Sciatic nerve (tissue), 2 donors: ENCODE data around the gene PLEKHG5. TPM values are rescaled to one million over a fixed set of nuclear protein-coding genes. Genes with fewer than 3 reads are reported as not detected.

ENCODE experiments used
- ATAC-seq: fragments of 200-7000 bp; cut with Tn5 transposase; one replicate; pipeline ENCODE4 v1.9.1; 2020; ENCODE audit warnings: mild to moderate bottlenecking, moderate library complexity
- DNase-seq: peaks from one replicate; pipeline ENCODE4 v3.0.0-alpha.2; 2020; ENCODE audit warnings: low spot score
- intact Hi-C: fragments of 100-400 bp; cut with DNase I; formaldehyde crosslinking; loops from one replicate; pipeline ENCODE4 v1.14.2; 2022
- microRNA-seq: library from miRNA; unstranded; fragments of <30 nt; microRNA quantifications from one replicate; pipeline ENCODE4 v1.2.0, GENCODE V29; 2020
- total RNA-seq: library from RNA; stranded (reverse); fragmentation: NEBNext Ultra II Directional; extraction: Animal tissue kit (Norgen Biotek cat#: 25700); gene quantifications from one replicate; pipeline ENCODE4 v1.2.1, GENCODE V29; 2021
- donor health status: DM: no; HTN: no; CAD: no.
- donor health status: DM: no; HTN: no; CAD: no.

PLEKHG5 gene
- total RNA-seq, 1 donor from 2014 or later = 77.7 TPM

DNA sequence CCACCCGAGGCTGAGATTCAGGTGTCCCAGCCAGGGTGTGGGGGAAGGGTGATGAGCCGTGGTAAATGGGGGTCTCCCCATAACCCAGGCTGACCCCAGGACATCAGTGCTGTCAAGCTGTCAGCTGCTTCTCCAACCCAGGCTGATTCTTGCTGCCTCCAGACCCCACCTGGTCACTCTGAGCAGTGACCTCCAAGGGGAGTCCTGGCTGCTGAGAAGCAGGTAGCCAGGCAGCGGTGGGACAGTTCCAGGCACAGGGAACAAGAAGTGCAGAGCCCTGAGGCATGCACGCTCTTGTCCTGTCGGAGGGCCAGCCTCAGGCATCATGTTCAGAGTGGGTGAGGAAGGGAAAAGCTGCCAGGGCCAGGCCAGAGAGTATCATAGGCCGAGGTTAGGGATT is 65.8 kb downstream of the PLEKHG5 start:
- ATAC-seq = no peak
- intact Hi-C loops = no loop called here

GRCh38 chr1:6424619-6425593 is 66.6 kb downstream of the PLEKHG5 start, which contains the start of gene ESPN:
Gene ESPN, plus strand, starts transcription at chr1:6424776. Its CDS starts 180 bp downstream, at chr1:6424956.
- intact Hi-C loops = no loop called here
- DNase-seq (no peak), ATAC-seq (no peak)

More for the DNA sequence above, 65.8 kb downstream of the PLEKHG5 start:
- DNase-seq = no peak

- intact Hi-C loops = no loop called here
- DNase-seq (no peak), ATAC-seq (no peak)
Measured at GRCh38 chr1:6424000-6424565, 67.4 kb downstream of the PLEKHG5 start.

GRCh38 chr1:6423321-6423999 is 68.0 kb downstream of the PLEKHG5 start:
- DNase-seq (no peak), ATAC-seq (no peak)
- intact Hi-C loops = no loop called here

DNA sequence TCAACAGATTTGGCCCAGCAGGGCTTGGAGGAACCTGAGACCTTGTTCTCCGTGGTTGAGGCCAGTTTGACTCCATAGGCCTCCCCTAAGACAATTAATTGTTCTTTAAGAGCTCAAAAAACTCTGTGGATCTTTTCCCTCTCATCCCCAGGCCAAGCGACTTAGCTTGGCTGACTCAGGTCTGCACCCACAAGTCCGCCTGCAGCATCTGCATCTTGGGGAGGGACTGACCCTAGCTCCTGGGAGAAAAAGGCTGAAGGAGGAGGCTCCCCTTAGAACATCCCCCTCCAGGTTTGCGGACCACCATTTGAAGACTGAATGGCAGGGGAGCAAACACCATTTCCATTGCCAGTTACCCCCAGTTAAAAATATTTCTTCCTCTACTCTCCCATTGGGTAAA is 70.2 kb downstream of the PLEKHG5 start:
- DNase-seq (no peak), ATAC-seq (no peak)
- intact Hi-C loops = no loop called here

DNA sequence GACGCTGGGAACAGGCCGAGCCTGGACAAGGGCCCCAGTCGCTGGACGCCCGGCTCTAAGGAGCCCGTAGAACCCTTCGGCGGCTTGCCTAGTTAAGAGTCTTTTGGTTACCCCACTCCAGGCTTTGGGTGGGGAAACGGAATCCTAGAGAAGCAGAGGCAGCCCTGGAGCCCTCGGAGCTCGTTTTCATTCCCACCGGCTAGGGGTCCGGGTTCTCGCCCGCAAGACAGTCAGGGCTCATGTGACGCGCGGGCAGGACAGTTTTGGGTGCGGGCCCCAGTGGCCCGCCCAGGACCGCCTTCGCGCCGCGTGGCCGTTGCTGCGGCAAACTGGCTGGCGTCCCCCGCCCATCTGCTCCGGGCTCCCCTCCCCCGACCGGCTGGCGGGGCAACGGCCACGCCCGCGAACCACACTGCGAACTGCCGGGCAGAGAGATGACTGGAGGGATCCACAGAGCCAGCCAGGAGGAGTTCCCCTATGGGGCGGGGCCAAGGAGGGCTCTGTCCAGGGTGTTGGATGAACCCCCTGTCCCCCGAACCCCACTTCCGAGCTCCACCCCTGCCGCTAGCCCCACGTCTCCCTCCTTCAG is 70.9 kb downstream of the PLEKHG5 start:
- ATAC-seq (no peak), DNase-seq (no peak)
- intact Hi-C loops = no loop called here

DNA sequence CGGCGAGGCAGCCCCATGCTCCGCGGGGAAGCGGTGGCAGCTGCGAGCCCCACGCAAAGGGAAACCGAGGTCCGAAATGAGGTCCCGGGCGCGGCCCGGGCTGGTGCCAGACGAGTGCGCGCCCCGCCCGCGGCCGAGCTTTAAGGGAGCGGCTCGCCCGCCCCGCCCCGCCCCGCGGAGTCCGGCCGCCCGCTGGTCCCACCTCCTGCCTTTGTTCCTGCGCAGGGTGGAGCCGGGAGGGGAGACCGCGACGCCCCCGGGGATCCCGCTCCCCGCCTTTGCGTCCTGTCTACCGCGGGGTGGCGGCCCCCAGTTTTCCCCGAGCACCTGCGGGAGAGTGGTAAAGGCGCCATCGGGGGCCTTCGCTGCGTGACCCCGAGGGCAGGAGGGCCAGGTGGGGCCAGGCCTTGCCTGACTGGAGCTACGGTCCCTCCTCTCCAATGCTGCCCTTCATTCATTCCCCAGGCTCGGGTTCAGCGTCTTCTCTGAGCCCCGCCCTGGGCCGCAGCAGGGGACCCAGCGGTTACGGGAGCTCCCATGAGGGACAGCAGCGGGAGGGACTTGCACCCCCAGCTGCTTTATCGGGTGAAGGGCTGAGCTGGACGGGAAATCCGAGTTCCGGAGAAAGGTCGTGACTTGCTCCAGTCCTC is 71.5 kb downstream of the PLEKHG5 start, which contains the start of gene HES2:
HES2 (minus strand) TSS at position 116 of the 650 bp plus-strand sequence; CDS start at position 17, 99 bp downstream.
- intact Hi-C loops = no loop called here
- DNase-seq = no peak
- peak; percentile 51 for ATAC-seq

- ATAC-seq = no peak
- intact Hi-C loops = no loop called here
- no peak for DNase-seq
Measured at GRCh38 chr1:6419397-6419803, 72.1 kb downstream of the PLEKHG5 start.

DNA sequence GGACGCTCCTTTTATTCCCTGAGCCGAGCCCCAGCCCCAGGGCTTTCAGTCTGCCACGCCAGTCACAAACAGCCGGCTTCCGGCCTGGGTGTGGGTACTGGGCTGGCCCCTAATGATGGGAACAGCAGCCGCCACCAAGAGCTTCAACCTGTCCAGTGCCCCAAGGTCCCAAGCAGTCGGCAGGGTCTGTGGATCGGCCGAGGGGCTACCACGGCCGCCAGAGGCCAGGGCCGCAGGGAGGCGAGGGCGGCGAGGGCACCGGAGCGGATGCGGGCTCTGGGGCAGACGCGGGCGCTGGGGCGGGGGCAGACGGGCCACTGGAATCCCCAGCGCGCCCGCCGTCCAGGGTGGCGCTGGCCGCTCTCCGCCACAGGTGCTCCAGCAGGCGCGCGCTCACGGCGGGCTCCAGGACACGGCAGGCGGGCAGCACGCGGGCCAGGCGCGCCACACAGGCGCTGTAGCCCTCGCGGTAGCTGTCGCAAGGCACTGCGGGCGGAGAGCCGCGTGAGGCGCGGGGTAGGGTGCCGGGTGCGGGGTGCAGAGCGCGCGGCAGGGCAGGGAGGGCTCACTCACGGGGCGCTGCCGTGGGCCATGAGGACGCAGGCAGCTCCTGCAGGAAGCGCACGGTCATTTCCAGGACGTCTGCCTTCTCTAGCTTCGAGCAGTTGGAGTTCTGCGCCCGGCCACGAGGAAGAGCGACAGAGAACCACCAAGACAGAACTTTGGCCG is 72.6 kb downstream of the PLEKHG5 start:
- intact Hi-C loops = no loop called here
- DNase-seq = no peak
- ATAC-seq = no peak

DNA sequence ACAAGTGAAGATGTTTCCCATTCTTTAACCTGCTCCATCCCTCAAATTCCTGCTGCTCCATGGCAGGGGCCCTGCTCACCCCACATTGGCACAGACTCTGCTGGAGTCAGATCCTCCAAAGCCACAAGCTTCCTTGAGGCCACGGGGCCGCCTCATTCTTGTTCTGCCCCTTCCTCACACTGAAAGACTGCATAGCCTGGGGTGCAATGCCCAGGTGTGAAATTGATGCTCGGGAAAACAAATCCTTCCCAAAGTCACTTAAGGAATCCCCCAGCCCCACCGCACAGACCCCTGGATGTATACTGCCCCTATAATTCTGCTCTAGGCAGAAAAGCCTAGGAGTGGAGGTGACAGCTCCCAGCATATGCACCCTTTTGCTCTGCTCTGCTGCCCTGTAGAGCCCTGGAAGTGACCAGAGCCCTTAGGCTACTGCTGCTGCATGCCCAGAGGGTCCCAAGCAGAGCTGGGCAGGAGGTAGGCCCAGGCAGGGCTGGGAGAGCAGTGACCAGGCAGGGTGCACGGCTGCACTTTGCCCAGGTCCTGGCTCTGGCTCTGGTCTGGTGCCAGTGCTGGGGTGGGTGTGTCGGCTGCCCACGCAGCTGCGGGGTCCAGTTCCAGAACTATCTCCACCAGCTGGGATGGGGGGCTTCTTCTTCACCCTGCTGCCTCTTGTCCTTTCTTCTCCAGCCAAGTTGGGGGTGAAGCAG is 73.4 kb downstream of the PLEKHG5 start:
- ATAC-seq = no peak
- DNase-seq = no peak
- intact Hi-C loops = no loop called here

Small RNA genes within 50 kb of the gene (microRNA-seq; reads per million reads assigned to microRNA genes)
- gene MIR4252 = not detected

Other genes starting within 250 kb of the PLEKHG5 start
- gene HES3, start 247.5 kb downstream of the PLEKHG5 start, total RNA-seq = not detected
- 10.6 TPM for gene GPR153, start 230.6 kb downstream of the PLEKHG5 start, total RNA-seq
- 11.9 TPM for gene ACOT7, start 97.9 kb downstream of the PLEKHG5 start, total RNA-seq
- not detected for gene HES2, start 71.7 kb downstream of the PLEKHG5 start, total RNA-seq
- 14.4 TPM for gene ESPN, start 66.9 kb downstream of the PLEKHG5 start, total RNA-seq
- gene TNFRSF25, start 25.5 kb downstream of the PLEKHG5 start, total RNA-seq = 52.0 TPM
- 26.0 TPM for gene NOL9, start 62.8 kb upstream of the PLEKHG5 start, total RNA-seq
- gene TAS1R1, start 63.6 kb upstream of the PLEKHG5 start, total RNA-seq = not detected
- 28.9 TPM for gene ZBTB48, start 88.3 kb upstream of the PLEKHG5 start, total RNA-seq
- 31.4 TPM for gene KLHL21, start 111.2 kb upstream of the PLEKHG5 start, total RNA-seq
- 19.3 TPM for gene PHF13, start 122.1 kb upstream of the PLEKHG5 start, total RNA-seq
- gene THAP3, start 133.2 kb upstream of the PLEKHG5 start, total RNA-seq = 20.4 TPM
- 38.7 TPM for gene DNAJC11, start 210.1 kb upstream of the PLEKHG5 start, total RNA-seq